NCI-H82 treated with DMSO at 0.1 percent for 48 hours (cell line): Measurements from ENCODE around the gene PCBP3.
"Not testable (repeated sequence)": the region's sequence is repeated elsewhere in the genome, so short reads cannot be mapped to it uniquely, and the experiment has no call there.

Experiments used
- DNase-seq: peaks from one replicate; lab custom pipeline; 2025; ENCODE audit not compliant: unreplicated experiment; lab: John Stamatoyannopoulos, UW

PCBP3 gene

GRCh38 chr21:45634511-45635183 lies 8.9 kb upstream of the PCBP3 start:
- DNase-seq = no peak

- DNase-seq = no peak
Measured at GRCh38 chr21:45635271-45636151, 8.0 kb upstream of the PCBP3 start.

- DNase-seq = no peak
Measured at GRCh38 chr21:45636459-45636858, 7.1 kb upstream of the PCBP3 start.

- DNase-seq = no peak
Measured at GRCh38 chr21:45636951-45637646, 6.4 kb upstream of the PCBP3 start.

GRCh38 chr21:45637883-45638282 lies 5.6 kb upstream of the PCBP3 start:
- no peak for DNase-seq

- DNase-seq = no peak
Measured at GRCh38 chr21:45638707-45639106, 4.8 kb upstream of the PCBP3 start.

- no peak for DNase-seq
Measured at GRCh38 chr21:45639206-45640000, 4.1 kb upstream of the PCBP3 start.

GRCh38 chr21:45640001-45640887 lies 3.3 kb upstream of the PCBP3 start:
- no peak for DNase-seq

GRCh38 chr21:45640888-45641479 lies 2.5 kb upstream of the PCBP3 start:
- peak; percentile 13 for DNase-seq

- no peak for DNase-seq
Measured at GRCh38 chr21:45641480-45642035, 2.0 kb upstream of the PCBP3 start.

GRCh38 chr21:45642122-45642813 lies 1.3 kb upstream of the PCBP3 start:
- DNase-seq = no peak

- no peak for DNase-seq
Measured at GRCh38 chr21:45644041-45644906, 749 bp downstream of the PCBP3 start.

- DNase-seq = no peak
Measured at GRCh38 chr21:45651921-45652320, 8.4 kb downstream of the PCBP3 start.

GRCh38 chr21:45655124-45655523 lies 11.6 kb downstream of the PCBP3 start:
- DNase-seq = no peak

GRCh38 chr21:45656114-45656513 lies 12.6 kb downstream of the PCBP3 start:
- DNase-seq = not testable (repeated sequence)

- not testable (repeated sequence) for DNase-seq
Measured at GRCh38 chr21:45661913-45662622, 18.5 kb downstream of the PCBP3 start.

GRCh38 chr21:45662623-45663245 lies 19.2 kb downstream of the PCBP3 start:
- not testable (repeated sequence) for DNase-seq
